Neutrophil (primary cell): Measurements from ENCODE around the gene NCK2.

Source experiments
- H3K27ac ChIP-seq: fragments of 200-600 bp; sonication (generic); 2 replicates; pipeline ENCODE4 v1.5.1; 2016; ENCODE audit warnings: mild to moderate bottlenecking, moderate library complexity
- H3K27me3 ChIP-seq: fragments of 200-600 bp; sonication (generic); 2 replicates; pipeline ENCODE4 v1.6.0; 2016; ENCODE audit warnings: mild to moderate bottlenecking
- H3K36me3 ChIP-seq: fragments of 200-600 bp; sonication (generic); 2 replicates; pipeline ENCODE4 v1.5.1; 2017
- H3K4me1 ChIP-seq, 2 experiments: fragments of 200-600 bp in 1 of 2; sonication (generic) in 1 of 2; 1 replicate in 1 of 2; 2 replicates in 1 of 2; pipeline versions ENCODE4 v1.5.1 to v1.6.1; 2013 to 2016; ENCODE audit warnings: low read depth in 1 of 2, low read length in 1 of 2, mild to moderate bottlenecking in 1 of 2, moderate library complexity in 1 of 2; ENCODE audit not compliant: control insufficient read depth in 1 of 2, insufficient read depth in 1 of 2
- H3K4me3 ChIP-seq, 2 experiments: fragments of 200-600 bp in 1 of 2; sonication (generic) in 1 of 2; 1 replicate in 1 of 2; 2 replicates in 1 of 2; pipeline ENCODE4 v1.5.1; 2013 to 2016; ENCODE audit warnings: low read depth in 1 of 2, low read length in 1 of 2, mild to moderate bottlenecking in 1 of 2, moderate library complexity in 1 of 2
- H3K9me3 ChIP-seq: fragments of 200-600 bp; sonication (generic); 2 replicates; pipeline ENCODE4 v1.5.1; 2016
- CTCF ChIP-seq: fragments of 200-600 bp; sonication (generic); IDR thresholded peaks from 2 replicates; pipeline ENCODE4 v1.5.1; 2016; ENCODE audit warnings: antibody characterized with exemption

NCK2 gene

GRCh38 chr2:105761931-105762515 lies 17.3 kb downstream of the NCK2 start:
- no peaks in the 10 kb centered on the region for H3K27me3 ChIP-seq
- no peak for TF ChIP-seq CTCF
- no peak overlapping the region for H3K4me3 ChIP-seq
- no peaks in the 10 kb centered on the region for H3K9me3 ChIP-seq
- H3K4me1 ChIP-seq: peaks cover 18 to 20% of the 10 kb centered on the region in 2 experiments
- H3K27ac ChIP-seq: peak overlapping the region; percentile 77
- peaks cover 4% of the 10 kb centered on the region for H3K36me3 ChIP-seq

GRCh38 chr2:105763076-105763475 lies 18.4 kb downstream of the NCK2 start:
- Histone ChIP-seq H3K27ac (peak overlapping the region; percentile 77), H3K27me3 (no peaks in the 10 kb centered on the region), H3K4me1 (peaks cover 25 to 27% of the 10 kb centered on the region in 2 experiments), H3K36me3 (peaks cover 4% of the 10 kb centered on the region), H3K9me3 (no peaks in the 10 kb centered on the region), H3K4me3 (no peak overlapping the region)
- no peak for TF ChIP-seq CTCF

- no peak for TF ChIP-seq CTCF
- Histone ChIP-seq H3K9me3 (no peaks in the 10 kb centered on the region), H3K27me3 (no peaks in the 10 kb centered on the region), H3K36me3 (peaks cover 4% of the 10 kb centered on the region), H3K4me1 (peaks cover 25 to 27% of the 10 kb centered on the region in 2 experiments), H3K27ac (peak overlapping the region; percentile 6), H3K4me3 (no peak overlapping the region)
Observed at GRCh38 chr2:105764059-105764458, 19.3 kb downstream of the NCK2 start.

GRCh38 chr2:105765415-105766299 lies 20.9 kb downstream of the NCK2 start:
- Histone ChIP-seq H3K27me3 (no peaks in the 10 kb centered on the region), H3K27ac (no peak overlapping the region), H3K9me3 (no peaks in the 10 kb centered on the region), H3K4me1 (peaks cover 25 to 27% of the 10 kb centered on the region in 2 experiments), H3K4me3 (no peak overlapping the region), H3K36me3 (peaks cover 4% of the 10 kb centered on the region)
- TF ChIP-seq CTCF: no peak

GRCh38 chr2:105766300-105766866 lies 21.7 kb downstream of the NCK2 start:
- no peaks in the 10 kb centered on the region for H3K9me3 ChIP-seq
- peaks cover 4% of the 10 kb centered on the region for H3K36me3 ChIP-seq
- no peak for TF ChIP-seq CTCF
- H3K4me3 ChIP-seq: no peak overlapping the region
- H3K4me1 ChIP-seq: peaks cover 25 to 27% of the 10 kb centered on the region in 2 experiments
- no peaks in the 10 kb centered on the region for H3K27me3 ChIP-seq
- H3K27ac ChIP-seq: no peak overlapping the region
